ENCODE measurements around the gene PPP3CA. TPM values are rescaled to one million over a fixed set of nuclear protein-coding genes. Genes with fewer than 3 reads are reported as not detected.

PPP3CA gene
- total RNA-seq, 1 donor from 2014 or later: 29.9 TPM

GRCh38 chr4:101188906-101189305, 158.4 kb downstream of the PPP3CA start:
- Mint-ChIP-seq H3K27ac (ENCODE audit: unreplicated experiment) (no peak overlapping the region), H3K36me3 (ENCODE audit: unreplicated experiment) (no peaks in the 10 kb centered on the region), H3K9me3 (ENCODE audit: unreplicated experiment) (peaks cover 2% of the 10 kb centered on the region), H3K4me3 (ENCODE audit: unreplicated experiment) (no peak overlapping the region), H3K4me1 (ENCODE audit: low read depth, unreplicated experiment) (peaks cover 4% of the 10 kb centered on the region), H3K27me3 (ENCODE audit: unreplicated experiment) (peaks cover 3% of the 10 kb centered on the region)
- DNase-seq: no peak
- no peak for TF ChIP-seq CTCF (IDR thresholded peaks at IDR 0.05; ENCODE audit: partially characterized antibody, unreplicated experiment)

GRCh38 chr4:101187841-101188240, 159.5 kb downstream of the PPP3CA start:
- Mint-ChIP-seq H3K9me3 (ENCODE audit: unreplicated experiment) (peaks cover 2% of the 10 kb centered on the region), H3K4me1 (ENCODE audit: low read depth, unreplicated experiment) (peaks cover 4% of the 10 kb centered on the region)
- no peak for TF ChIP-seq CTCF (IDR thresholded peaks at IDR 0.05; ENCODE audit: partially characterized antibody, unreplicated experiment)

GRCh38 chr4:101186567-101187184, 160.7 kb downstream of the PPP3CA start:
- no peak for DNase-seq
- no peak overlapping the region for H3K4me3 Mint-ChIP-seq (ENCODE audit: unreplicated experiment)
- H3K27me3 Mint-ChIP-seq (ENCODE audit: unreplicated experiment): no peaks in the 10 kb centered on the region
- H3K27ac Mint-ChIP-seq (ENCODE audit: unreplicated experiment): no peak overlapping the region
- no peaks in the 10 kb centered on the region for H3K4me1 Mint-ChIP-seq (ENCODE audit: low read depth, unreplicated experiment)
- peaks cover 14% of the 10 kb centered on the region for H3K36me3 Mint-ChIP-seq (ENCODE audit: unreplicated experiment)
- H3K9me3 Mint-ChIP-seq (ENCODE audit: unreplicated experiment): no peaks in the 10 kb centered on the region
- TF ChIP-seq CTCF (IDR thresholded peaks at IDR 0.05; ENCODE audit: partially characterized antibody, unreplicated experiment): no peak

More at GRCh38 chr4:101187841-101188240, 159.5 kb downstream of the PPP3CA start:
- no peak overlapping the region for H3K27ac Mint-ChIP-seq (ENCODE audit: unreplicated experiment)
- no peak overlapping the region for H3K4me3 Mint-ChIP-seq (ENCODE audit: unreplicated experiment)
- peaks cover 3% of the 10 kb centered on the region for H3K27me3 Mint-ChIP-seq (ENCODE audit: unreplicated experiment)
- DNase-seq: no peak
- peaks cover 4% of the 10 kb centered on the region for H3K36me3 Mint-ChIP-seq (ENCODE audit: unreplicated experiment)

- no peak overlapping the region for H3K27ac Mint-ChIP-seq (ENCODE audit: unreplicated experiment)
- H3K4me3 Mint-ChIP-seq (ENCODE audit: unreplicated experiment): no peak overlapping the region
- peaks cover 14% of the 10 kb centered on the region for H3K36me3 Mint-ChIP-seq (ENCODE audit: unreplicated experiment)
- no peak for DNase-seq
- no peaks in the 10 kb centered on the region for H3K9me3 Mint-ChIP-seq (ENCODE audit: unreplicated experiment)
- no peaks in the 10 kb centered on the region for H3K4me1 Mint-ChIP-seq (ENCODE audit: low read depth, unreplicated experiment)
- H3K27me3 Mint-ChIP-seq (ENCODE audit: unreplicated experiment): no peaks in the 10 kb centered on the region
- no peak for TF ChIP-seq CTCF (IDR thresholded peaks at IDR 0.05; ENCODE audit: partially characterized antibody, unreplicated experiment)
These were observed 162.7 kb downstream of the PPP3CA start for GRCh38 chr4:101184668-101185067.

- H3K4me1 Mint-ChIP-seq (ENCODE audit: low read depth, unreplicated experiment): no peaks in the 10 kb centered on the region
- peaks cover 14% of the 10 kb centered on the region for H3K36me3 Mint-ChIP-seq (ENCODE audit: unreplicated experiment)
- no peaks in the 10 kb centered on the region for H3K9me3 Mint-ChIP-seq (ENCODE audit: unreplicated experiment)
These were observed 163.5 kb downstream of the PPP3CA start for GRCh38 chr4:101183666-101184373.

More at GRCh38 chr4:101183666-101184373, 163.5 kb downstream of the PPP3CA start:
- no peak for DNase-seq
- Mint-ChIP-seq H3K4me3 (ENCODE audit: unreplicated experiment) (no peak overlapping the region), H3K27ac (ENCODE audit: unreplicated experiment) (no peak overlapping the region), H3K27me3 (ENCODE audit: unreplicated experiment) (no peaks in the 10 kb centered on the region)
- TF ChIP-seq CTCF (IDR thresholded peaks at IDR 0.05; ENCODE audit: partially characterized antibody, unreplicated experiment): no peak

Measured in glutamatergic neuron (in vitro differentiated cells).